Measurements from ENCODE around the gene SERPING1.

SERPING1 gene

GRCh38 chr11:57596266-57596885 is 1.1 kb upstream of the SERPING1 start:
- no peak for DNase-seq (ENCODE audit: low read depth in 1 of 2, low spot score in 1 of 2)
- TF ChIP-seq SPI1 (IDR thresholded peaks at IDR 0.05; ENCODE audit: borderline replicate concordance, low read depth) = no peak
- TF ChIP-seq GABPA (IDR thresholded peaks at IDR 0.05; ENCODE audit: low read depth) = no peak
- no peak for TF ChIP-seq REST (IDR thresholded peaks at IDR 0.05; ENCODE audit: insufficient replicate concordance, low read depth)
- no peak overlapping the region for H3K4me3 ChIP-seq (replicated peaks; ENCODE audit: insufficient read depth, low read length)
- H3K27me3 ChIP-seq (ENCODE audit: insufficient read depth, poor library complexity, severe bottlenecking) = no peaks in the 10 kb centered on the region
- H3K27ac ChIP-seq (replicated peaks) = no peak overlapping the region

GRCh38 chr11:57597916-57598830 is 688 bp downstream of the SERPING1 start:
- no peaks in the 10 kb centered on the region for H3K27me3 ChIP-seq (ENCODE audit: insufficient read depth, poor library complexity, severe bottlenecking)
- no peak overlapping the region for H3K27ac ChIP-seq (replicated peaks)
- TF ChIP-seq CTCF (IDR thresholded peaks at IDR 0.05; ENCODE audit: insufficient read depth, low read length) = no peak
- TF ChIP-seq GABPA (IDR thresholded peaks at IDR 0.05; ENCODE audit: low read depth) = no peak
- TF ChIP-seq POLR2AphosphoS5 (IDR thresholded peaks at IDR 0.05; ENCODE audit: low read depth) = no peak
- no peak for TF ChIP-seq SPI1 (IDR thresholded peaks at IDR 0.05; ENCODE audit: borderline replicate concordance, low read depth)
- TF ChIP-seq REST (IDR thresholded peaks at IDR 0.05; ENCODE audit: insufficient replicate concordance, low read depth) = no peak
- H3K4me3 ChIP-seq (replicated peaks; ENCODE audit: insufficient read depth, low read length) = 0 out of 2 replicates have a peak overlapping the region, but pooled peaks have one; percentile 9
- peak in 1 of 2 experiments; percentile 18 for DNase-seq (ENCODE audit: low read depth in 1 of 2, low spot score in 1 of 2)

DNA sequence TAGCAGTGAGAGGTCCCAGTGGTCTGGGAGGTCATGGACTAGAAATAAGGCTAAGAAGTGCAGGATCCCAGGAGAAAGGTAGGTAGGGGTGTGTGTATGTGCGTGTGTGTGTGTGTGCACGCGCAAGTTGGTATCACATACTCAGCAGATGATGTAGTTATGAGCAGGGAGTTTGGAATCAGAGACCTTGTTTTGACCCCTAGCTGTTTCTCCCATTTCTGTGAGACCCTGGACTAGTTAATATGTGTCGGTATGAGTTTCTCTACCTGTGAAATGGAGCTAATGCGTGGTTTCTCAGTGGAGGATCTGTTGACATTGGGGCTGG is 1.3 kb downstream of the SERPING1 start:
- H3K27ac ChIP-seq (replicated peaks) = no peak overlapping the region
- H3K27me3 ChIP-seq (ENCODE audit: insufficient read depth, poor library complexity, severe bottlenecking) = no peaks in the 10 kb centered on the region
- DNase-seq (ENCODE audit: low read depth in 1 of 2, low spot score in 1 of 2) = no peak
- no peak overlapping the region for H3K4me3 ChIP-seq (replicated peaks; ENCODE audit: insufficient read depth, low read length)
- TF ChIP-seq SPI1 (IDR thresholded peaks at IDR 0.05; ENCODE audit: borderline replicate concordance, low read depth) (no peak), CTCF (IDR thresholded peaks at IDR 0.05; ENCODE audit: insufficient read depth, low read length) (no peak), POLR2AphosphoS5 (IDR thresholded peaks at IDR 0.05; ENCODE audit: low read depth) (no peak), REST (IDR thresholded peaks at IDR 0.05; ENCODE audit: insufficient replicate concordance, low read depth) (no peak), GABPA (IDR thresholded peaks at IDR 0.05; ENCODE audit: low read depth) (no peak)

Data from HL-60 (cell line).